ENCODE data around the gene NEIL1.

DNA sequence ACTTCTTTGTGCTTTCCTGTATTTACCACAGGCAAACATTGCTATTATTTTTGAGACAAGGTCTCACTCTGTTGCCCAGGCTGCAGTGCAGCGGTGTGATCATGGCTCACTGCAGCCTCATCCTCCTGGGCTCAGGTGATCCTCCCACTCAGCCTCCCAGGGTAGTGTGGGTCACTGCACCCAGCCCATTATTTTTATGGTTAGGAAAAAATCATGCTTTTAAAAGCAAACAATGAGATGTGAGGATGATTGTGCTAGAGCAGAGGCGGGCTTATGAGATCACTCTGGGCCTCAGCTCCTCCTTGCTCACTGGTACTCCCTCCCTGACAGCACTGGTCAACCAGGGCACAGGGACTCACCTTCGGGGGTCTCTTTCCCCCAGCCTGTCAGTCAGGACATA lies 19.3 kb downstream of the NEIL1 start:
- TF ChIP-seq, protein P1, sequence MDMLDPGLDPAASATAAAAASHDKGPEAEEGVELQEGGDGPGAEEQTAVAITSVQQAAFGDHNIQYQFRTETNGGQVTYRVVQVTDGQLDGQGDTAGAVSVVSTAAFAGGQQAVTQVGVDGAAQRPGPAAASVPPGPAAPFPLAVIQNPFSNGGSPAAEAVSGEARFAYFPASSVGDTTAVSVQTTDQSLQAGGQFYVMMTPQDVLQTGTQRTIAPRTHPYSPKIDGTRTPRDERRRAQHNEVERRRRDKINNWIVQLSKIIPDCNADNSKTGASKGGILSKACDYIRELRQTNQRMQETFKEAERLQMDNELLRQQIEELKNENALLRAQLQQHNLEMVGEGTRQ (IDR thresholded peaks at IDR 0.05; ENCODE audit: borderline replicate concordance, low read depth, low read length), result no peak
- TF ChIP-seq EZH2phosphoT487 (IDR thresholded peaks at IDR 0.05; ENCODE audit: borderline replicate concordance, low read depth), result no peak
- no peak for TF ChIP-seq TAF1 (IDR thresholded peaks at IDR 0.05; ENCODE audit: borderline replicate concordance, low read depth, low read length)
